CD4-positive, alpha-beta T cell treated with Interleukin-4 for 4 hours (primary cell): ENCODE measurements around the gene NPHP4.

ENCODE experiments used
- DNase-seq: peaks from one replicate; pipeline ENCODE4 v3.0.0-alpha.2; 2020

NPHP4 gene

GRCh38 chr1:6002714-6003501, 10.7 kb upstream of the NPHP4 start:
- no peak for DNase-seq

- DNase-seq, result no peak
Measured at GRCh38 chr1:6001992-6002576, 9.9 kb upstream of the NPHP4 start.

GRCh38 chr1:6000444-6001288, 8.4 kb upstream of the NPHP4 start:
- DNase-seq, result no peak

GRCh38 chr1:5999711-6000443, 7.7 kb upstream of the NPHP4 start:
- no peak for DNase-seq

- DNase-seq, result no peak
Measured at GRCh38 chr1:5998906-5999301, 6.7 kb upstream of the NPHP4 start.

- no peak for DNase-seq
Measured at GRCh38 chr1:5998051-5998905, 6.1 kb upstream of the NPHP4 start.

- DNase-seq, result no peak
Measured at GRCh38 chr1:5997316-5997715, 5.1 kb upstream of the NPHP4 start.

- no peak for DNase-seq
Measured at GRCh38 chr1:5996641-5997270, 4.5 kb upstream of the NPHP4 start.

GRCh38 chr1:5995871-5996630, 3.8 kb upstream of the NPHP4 start:
- DNase-seq, result no peak

- DNase-seq, result peak; percentile 78
Measured at GRCh38 chr1:5994713-5995621, 2.7 kb upstream of the NPHP4 start.

GRCh38 chr1:5993556-5994491, 1.6 kb upstream of the NPHP4 start:
- DNase-seq, result peak; percentile 18

GRCh38 chr1:5992814-5993555, 760 bp upstream of the NPHP4 start:
- DNase-seq, result no peak

- peak; percentile 16 for DNase-seq
Measured at GRCh38 chr1:5991381-5992025, 722 bp downstream of the NPHP4 start.

GRCh38 chr1:5990913-5991312, 1.3 kb downstream of the NPHP4 start:
- no peak for DNase-seq

- DNase-seq, result no peak
Measured at GRCh38 chr1:5989731-5990271, 2.4 kb downstream of the NPHP4 start.

GRCh38 chr1:5989286-5989605, 3.0 kb downstream of the NPHP4 start:
- DNase-seq, result no peak
